ENCODE data around the gene MAST2.

GRCh38 chr1:45943185-45943584, 139.8 kb downstream of the MAST2 start:
- no peak for TF ChIP-seq POLR2A (IDR thresholded peaks at IDR 0.05)
- TF ChIP-seq CTCF (IDR thresholded peaks at IDR 0.05): no peak
